HepG2 (cell line): Measurements from ENCODE around the gene SGMS1. TPM values are rescaled to one million over a fixed set of nuclear protein-coding genes. Genes with fewer than 3 reads are reported as not detected.

Experiments used
- ARNT ChIP-seq: fragments of 450-650 bp; IDR thresholded peaks from 2 replicates; pipeline ENCODE4 v1.6.1; 2017
- ATF1 ChIP-seq: IDR thresholded peaks from 2 replicates; pipeline ENCODE4 v1.6.1; 2016; ENCODE audit warnings: mild to moderate bottlenecking, control low read depth
- CENPT ChIP-seq: sonication (generic); formaldehyde crosslinking; IDR thresholded peaks from 2 replicates; pipeline ENCODE4 v1.8.0; 2022; ENCODE audit warnings: low read depth, mild to moderate bottlenecking, moderate library complexity, missing genetic modification reagents
- EP300 ChIP-seq, 3 experiments: sonication (generic) in 1 of 3; formaldehyde crosslinking in 1 of 3; IDR thresholded peaks; 2 replicates each; pipeline versions ENCODE4 v1.5.1 to v1.6.1; 2011 to 2020; ENCODE audit warnings: low read depth in 2 of 3, low read length in 2 of 3, borderline replicate concordance in 1 of 3, improper control_type of control experiment in 1 of 3, mild to moderate bottlenecking in 1 of 3, missing genetic modification reagents in 1 of 3, moderate library complexity in 1 of 3
- JARID2 ChIP-seq: sonication (generic); formaldehyde crosslinking; IDR thresholded peaks from 2 replicates; pipeline ENCODE4 v1.8.1; 2023; ENCODE audit warnings: missing genetic modification reagents, inconsistent platforms; ENCODE audit not compliant: insufficient replicate concordance
- MAZ ChIP-seq, 2 experiments: sonication (generic) in 1 of 2; formaldehyde crosslinking in 1 of 2; IDR thresholded peaks; 2 replicates each; pipeline versions ENCODE4 v1.5.0 to v1.6.1; 2012 to 2020; ENCODE audit warnings: low read depth in 2 of 2, mild to moderate bottlenecking in 2 of 2, borderline replicate concordance in 1 of 2, improper control_type of control experiment in 1 of 2, low read length in 1 of 2, missing genetic modification reagents in 1 of 2, moderate library complexity in 1 of 2
- MTF1 ChIP-seq: sonication (generic); formaldehyde crosslinking; IDR thresholded peaks from 2 replicates; pipeline ENCODE4 v1.5.0; 2020; ENCODE audit warnings: missing genetic modification reagents
- POLR2G ChIP-seq: fragments of 200-400 bp; formaldehyde crosslinking; IDR thresholded peaks from 2 replicates; pipeline ENCODE4 v1.6.1; 2018; ENCODE audit warnings: mild to moderate bottlenecking, low read depth, low read length, moderate library complexity
- SATB2 ChIP-seq: sonication (generic); formaldehyde crosslinking; IDR thresholded peaks from 2 replicates; pipeline ENCODE4 v1.5.0; 2020; ENCODE audit warnings: missing genetic modification reagents
- SMAD9 ChIP-seq: sonication (generic); formaldehyde crosslinking; IDR thresholded peaks from 2 replicates; pipeline ENCODE4 v1.5.1; 2020; ENCODE audit warnings: mild to moderate bottlenecking, missing genetic modification reagents
- TCF12 ChIP-seq, 2 experiments: fragments of 450-650 bp in 1 of 2; sonication (generic) in 1 of 2; formaldehyde crosslinking in 1 of 2; IDR thresholded peaks; 2 replicates each; pipeline versions ENCODE4 v1.6.1 to v1.8.0; 2017 to 2022; ENCODE audit warnings: antibody characterized with exemption in 1 of 2, mild to moderate bottlenecking in 1 of 2, missing genetic modification reagents in 1 of 2, moderate library complexity in 1 of 2
- TSC22D2 ChIP-seq: sonication (generic); formaldehyde crosslinking; IDR thresholded peaks from 2 replicates; pipeline ENCODE4 v1.5.1; 2020; ENCODE audit warnings: missing genetic modification reagents, mild to moderate bottlenecking, borderline replicate concordance
- ZNF136 ChIP-seq: sonication (generic); formaldehyde crosslinking; IDR thresholded peaks from 2 replicates; pipeline ENCODE4 v1.8.1; 2022; ENCODE audit warnings: low read depth, mild to moderate bottlenecking, moderate library complexity, missing genetic modification reagents
- ZNF260 ChIP-seq: sonication (generic); formaldehyde crosslinking; IDR thresholded peaks from 2 replicates; pipeline ENCODE4 v1.4.0; 2020; ENCODE audit warnings: missing genetic modification reagents, low read depth, mild to moderate bottlenecking, borderline replicate concordance
- ZNF343 ChIP-seq: sonication (generic); formaldehyde crosslinking; IDR thresholded peaks from 2 replicates; pipeline ENCODE4 v1.4.0; 2020; ENCODE audit warnings: mild to moderate bottlenecking, missing genetic modification reagents
- ZNF350 ChIP-seq: sonication (generic); formaldehyde crosslinking; IDR thresholded peaks from 2 replicates; pipeline ENCODE4 v1.4.0; 2020; ENCODE audit warnings: mild to moderate bottlenecking, low read depth, missing genetic modification reagents, borderline replicate concordance
- ZNF530 ChIP-seq: sonication (generic); formaldehyde crosslinking; IDR thresholded peaks from 2 replicates; pipeline ENCODE4 v1.5.0; 2020; ENCODE audit warnings: low read depth, mild to moderate bottlenecking, missing genetic modification reagents
- ZNF850 ChIP-seq: sonication (generic); formaldehyde crosslinking; conservative IDR thresholded peaks from 2 replicates; pipeline ENCODE4 v1.9.0; 2021; ENCODE audit warnings: mild to moderate bottlenecking, missing genetic modification reagents
- ZSCAN20 ChIP-seq: sonication (generic); formaldehyde crosslinking; IDR thresholded peaks from 2 replicates; pipeline ENCODE4 v1.4.0; 2020; ENCODE audit warnings: missing genetic modification reagents, mild to moderate bottlenecking, borderline replicate concordance
- polyA plus RNA-seq, 8 experiments: library from polyadenylated mRNA; depleted of rRNA in 3 of 8; stranded (reverse) in 7 of 8; unstranded in 1 of 8; fragments of >200 nt; fragmentation: Illumina TruSeq in 4 of 8; extraction: Trizol in 4 of 8; gene quantifications; 2 replicates each; pipeline versions ENCODE4 v1.2.1 to v1.2.3, GENCODE V29; 2011 to 2016; ENCODE audit warnings: low read depth in 4 of 8, missing spikeins in 1 of 8, mixed read lengths in 1 of 8; ENCODE audit not compliant: insufficient read depth in 1 of 8
- total RNA-seq, 5 experiments: library from RNA; depleted of rRNA; stranded (reverse); fragments of >200 nt; fragmentation: Illumina TruSeq; extraction: Trizol; gene quantifications; 2 replicates each; pipeline ENCODE4 v1.2.3, GENCODE V29; 2016; ENCODE audit warnings: low read depth in 1 of 5
- TF ChIP-seq, protein P1 (sequence below): sonication (generic); formaldehyde crosslinking; IDR thresholded peaks from 2 replicates; pipeline ENCODE4 v1.4.0; 2020; ENCODE audit warnings: missing genetic modification reagents, borderline replicate concordance
- TF ChIP-seq, protein P2 (sequence below): sonication (generic); formaldehyde crosslinking; IDR thresholded peaks from 2 replicates; pipeline ENCODE4 v1.5.0; 2020; ENCODE audit warnings: missing genetic modification reagents, mild to moderate bottlenecking, borderline replicate concordance
- TF ChIP-seq, protein P3 (sequence below): sonication (generic); formaldehyde crosslinking; IDR thresholded peaks from 2 replicates; pipeline ENCODE4 v1.5.0; 2020; ENCODE audit warnings: mild to moderate bottlenecking, low read depth, missing genetic modification reagents, borderline replicate concordance
- TF ChIP-seq, protein P4 (sequence below): sonication (generic); formaldehyde crosslinking; IDR thresholded peaks from 2 replicates; pipeline ENCODE4 v1.5.1; 2020; ENCODE audit warnings: mild to moderate bottlenecking, missing genetic modification reagents

SGMS1 gene
- total and polyA plus RNA-seq, 2 of the 13 experiments (the other 11 are each of a cell fraction or from before 2014, with no cell fraction given), result 6.5 to 15.1 TPM

DNA sequence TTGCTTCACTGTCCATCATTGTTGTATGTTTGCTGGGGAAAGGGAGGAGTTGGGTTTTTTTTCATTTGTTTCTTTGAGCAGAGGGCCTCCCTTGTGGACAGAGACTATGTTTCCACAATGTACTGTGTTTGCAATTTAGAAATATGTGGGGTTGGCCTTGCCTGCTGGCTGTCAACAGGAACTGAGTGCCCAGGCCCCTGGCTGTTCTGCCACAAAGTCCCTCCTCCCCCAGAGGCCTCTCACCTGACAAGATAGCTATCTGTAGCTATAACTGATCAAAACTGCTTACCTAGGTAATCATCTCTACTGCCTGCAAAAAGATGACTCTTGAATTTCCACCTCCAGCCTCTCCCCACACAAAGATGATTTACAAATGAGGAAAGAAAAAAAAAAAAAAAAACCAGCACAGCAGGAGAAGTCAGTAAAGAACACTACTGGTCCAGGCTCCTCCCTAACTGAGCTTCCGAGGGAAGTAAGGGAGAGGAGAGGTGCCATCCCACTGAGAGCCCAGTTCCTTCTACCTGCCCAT, 121.8 kb downstream of the SGMS1 start (continued):
- no peak for TF ChIP-seq POLR2G
- no peak for TF ChIP-seq TCF12 (IDR thresholded peaks at IDR 0.05)
- TF ChIP-seq TCF12 (CRISPR knock-in tag; IDR thresholded peaks at IDR 0.05), result no peak
- TF ChIP-seq ZNF350 (CRISPR knock-in tag), result no peak
- TF ChIP-seq MAZ (IDR thresholded peaks at IDR 0.05; ENCODE audit: borderline replicate concordance, low read depth, low read length), result no peak
- TF ChIP-seq MAZ (CRISPR knock-in tag; IDR thresholded peaks at IDR 0.05; ENCODE audit: low read depth), result 0 out of 2 replicates have a peak, but pooled peaks have one; percentile 59
- TF ChIP-seq CENPT (CRISPR knock-in tag), result no peak
- no peak for TF ChIP-seq ZNF136 (CRISPR knock-in tag)
- TF ChIP-seq, protein P1, sequence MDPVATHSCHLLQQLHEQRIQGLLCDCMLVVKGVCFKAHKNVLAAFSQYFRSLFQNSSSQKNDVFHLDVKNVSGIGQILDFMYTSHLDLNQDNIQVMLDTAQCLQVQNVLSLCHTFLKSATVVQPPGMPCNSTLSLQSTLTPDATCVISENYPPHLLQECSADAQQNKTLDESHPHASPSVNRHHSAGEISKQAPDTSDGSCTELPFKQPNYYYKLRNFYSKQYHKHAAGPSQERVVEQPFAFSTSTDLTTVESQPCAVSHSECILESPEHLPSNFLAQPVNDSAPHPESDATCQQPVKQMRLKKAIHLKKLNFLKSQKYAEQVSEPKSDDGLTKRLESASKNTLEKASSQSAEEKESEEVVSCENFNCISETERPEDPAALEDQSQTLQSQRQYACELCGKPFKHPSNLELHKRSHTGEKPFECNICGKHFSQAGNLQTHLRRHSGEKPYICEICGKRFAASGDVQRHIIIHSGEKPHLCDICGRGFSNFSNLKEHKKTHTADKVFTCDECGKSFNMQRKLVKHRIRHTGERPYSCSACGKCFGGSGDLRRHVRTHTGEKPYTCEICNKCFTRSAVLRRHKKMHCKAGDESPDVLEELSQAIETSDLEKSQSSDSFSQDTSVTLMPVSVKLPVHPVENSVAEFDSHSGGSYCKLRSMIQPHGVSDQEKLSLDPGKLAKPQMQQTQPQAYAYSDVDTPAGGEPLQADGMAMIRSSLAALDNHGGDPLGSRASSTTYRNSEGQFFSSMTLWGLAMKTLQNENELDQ, result no peak
- TF ChIP-seq ZNF850 (CRISPR knock-in tag), result no peak
- TF ChIP-seq, protein P2, sequence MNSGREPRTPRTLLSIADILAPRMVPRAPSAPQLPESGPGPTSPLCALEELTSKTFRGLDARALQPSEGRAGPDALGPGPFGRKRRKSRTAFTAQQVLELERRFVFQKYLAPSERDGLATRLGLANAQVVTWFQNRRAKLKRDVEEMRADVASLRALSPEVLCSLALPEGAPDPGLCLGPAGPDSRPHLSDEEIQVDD, result no peak
- no peak for TF ChIP-seq MTF1 (CRISPR knock-in tag)
- TF ChIP-seq, protein P3, sequence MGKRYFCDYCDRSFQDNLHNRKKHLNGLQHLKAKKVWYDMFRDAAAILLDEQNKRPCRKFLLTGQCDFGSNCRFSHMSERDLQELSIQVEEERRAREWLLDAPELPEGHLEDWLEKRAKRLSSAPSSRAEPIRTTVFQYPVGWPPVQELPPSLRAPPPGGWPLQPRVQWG, result no peak
- TF ChIP-seq ZNF343, result no peak
- peak in 1 of 2 experiments; percentile 88; a peak in 2 of 4 replicates for TF ChIP-seq EP300 (IDR thresholded peaks at IDR 0.05; ENCODE audit: low read depth in 2 of 2, low read length in 2 of 2)
- peak; percentile 35; the same call in 1 of the 2 replicates for TF ChIP-seq EP300 (CRISPR knock-in tag; IDR thresholded peaks at IDR 0.05; ENCODE audit: borderline replicate concordance)
- no peak for TF ChIP-seq ZNF260 (CRISPR knock-in tag)
- no peak for TF ChIP-seq ARNT
- TF ChIP-seq SMAD9 (CRISPR knock-in tag), result no peak
- TF ChIP-seq JARID2, result no peak
- no peak for TF ChIP-seq ZNF530
- TF ChIP-seq, protein P4, sequence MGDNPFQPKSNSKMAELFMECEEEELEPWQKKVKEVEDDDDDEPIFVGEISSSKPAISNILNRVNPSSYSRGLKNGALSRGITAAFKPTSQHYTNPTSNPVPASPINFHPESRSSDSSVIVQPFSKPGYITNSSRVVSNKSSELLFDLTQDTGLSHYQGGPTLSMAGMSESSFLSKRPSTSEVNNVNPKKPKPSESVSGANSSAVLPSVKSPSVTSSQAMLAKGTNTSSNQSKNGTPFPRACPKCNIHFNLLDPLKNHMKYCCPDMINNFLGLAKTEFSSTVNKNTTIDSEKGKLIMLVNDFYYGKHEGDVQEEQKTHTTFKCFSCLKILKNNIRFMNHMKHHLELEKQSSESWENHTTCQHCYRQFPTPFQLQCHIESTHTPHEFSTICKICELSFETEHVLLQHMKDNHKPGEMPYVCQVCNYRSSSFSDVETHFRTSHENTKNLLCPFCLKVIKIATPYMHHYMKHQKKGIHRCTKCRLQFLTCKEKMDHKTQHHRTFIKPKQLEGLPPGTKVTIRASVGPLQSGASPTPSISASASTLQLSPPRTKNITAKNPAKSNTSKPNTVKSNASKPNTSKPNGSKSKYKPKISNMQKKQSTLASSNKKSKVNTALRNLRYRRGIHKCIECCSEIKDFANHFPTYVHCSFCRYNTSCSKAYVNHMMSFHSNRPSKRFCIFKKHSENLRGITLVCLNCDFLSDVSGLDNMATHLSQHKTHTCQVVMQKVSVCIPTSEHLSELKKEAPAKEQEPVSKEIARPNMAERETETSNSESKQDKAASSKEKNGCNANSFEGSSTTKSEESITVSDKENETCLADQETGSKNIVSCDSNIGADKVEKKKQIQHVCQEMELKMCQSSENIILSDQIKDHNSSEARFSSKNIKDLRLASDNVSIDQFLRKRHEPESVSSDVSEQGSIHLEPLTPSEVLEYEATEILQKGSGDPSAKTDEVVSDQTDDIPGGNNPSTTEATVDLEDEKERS (CRISPR knock-in tag), result no peak
- TF ChIP-seq TSC22D2, result no peak
- no peak for TF ChIP-seq SATB2 (CRISPR knock-in tag)
- no peak for TF ChIP-seq ZSCAN20 (CRISPR knock-in tag)
- TF ChIP-seq ATF1, result no peak
